ENCODE data around the gene DIP2C. TPM values are rescaled to one million over a fixed set of nuclear protein-coding genes. Genes with fewer than 3 reads are reported as not detected.

DIP2C gene
- total and polyA plus RNA-seq, 2 donors (not counting 1 experiment from before 2014, with no cell fraction given) = 1.3 to 1.9 TPM

GRCh38 chr10:646118-646524 is 43.3 kb downstream of the DIP2C start:
- Mint-ChIP-seq H3K27me3 (peaks cover 6% of the 10 kb centered on the region), H3K4me3 (no peak overlapping the region), H3K4me1 (no peaks in the 10 kb centered on the region), H3K27ac (no peak overlapping the region), H3K9me3 (ENCODE audit: insufficient read depth) (no peaks in the 10 kb centered on the region)
- 85% methylated on average over 14 of the region's 14 CpGs for WGBS (ENCODE audit: insufficient coverage)
- intact Hi-C loops (cut with micrococcal nuclease) = no loop called here
- Histone ChIP-seq H3K9ac (ENCODE audit: low read length) (no peak overlapping the region), H4K20me1 (ENCODE audit: control insufficient read depth, insufficient read depth, low read length, poor library complexity, severe bottlenecking) (no peaks in the 10 kb centered on the region), H3K4me3 (ENCODE audit: control extremely low read depth in 1 of 5, extremely low read depth in 1 of 5, insufficient read depth in 1 of 5, low read depth in 2 of 5, low read length in 4 of 5) (no peak overlapping the region), H3K27ac (ENCODE audit: low read length in 2 of 2) (no peak overlapping the region), H3K27me3 (replicated peaks in 1 of 4; ENCODE audit: control extremely low read depth in 1 of 4, control insufficient read depth in 3 of 4, insufficient read depth in 4 of 4, low read length in 3 of 4) (no peaks in the 10 kb centered on the region), H2AFZ (ENCODE audit: insufficient read depth, low read depth, low read length, poor library complexity, severe bottlenecking) (no peak overlapping the region), H3K9me3 (ENCODE audit: control extremely low read depth in 1 of 3, control insufficient read depth in 2 of 3, insufficient read depth in 1 of 3, low read length in 2 of 3) (peaks cover 0 to 17% (median 4%) of the 10 kb centered on the region in 3 donors), H3K36me3 (replicated peaks in 1 of 2; ENCODE audit: control extremely low read depth in 1 of 2, control insufficient read depth in 1 of 2, extremely low read depth in 1 of 2, insufficient read depth in 2 of 2, low read length in 1 of 2) (no peaks in the 10 kb centered on the region), H3K4me1 (ENCODE audit: control insufficient read depth in 2 of 2, insufficient read depth in 2 of 2, low read length in 2 of 2) (no peaks in the 10 kb centered on the region), H3K79me2 (ENCODE audit: control insufficient read depth, insufficient read depth, low read length) (no peaks in the 10 kb centered on the region), H3K4me2 (replicated peaks; ENCODE audit: low read depth, low read length, poor library complexity, severe bottlenecking) (no peak overlapping the region)
- ATAC-seq (ENCODE audit: low read depth) = no peak
- ChIA-PET CTCF (no interaction called here), POLR2A (no interaction called here)
- TF ChIP-seq EZH2 (IDR thresholded peaks at IDR 0.05; ENCODE audit: borderline replicate concordance, insufficient read depth, low read depth, low read length, poor library complexity, severe bottlenecking) (no peak), CTCF (IDR thresholded peaks at IDR 0.05) (no peak)
- DNase-seq = no peak

GRCh38 chr10:644943-645334 is 44.5 kb downstream of the DIP2C start:
- WGBS (ENCODE audit: insufficient coverage) = 100% methylated on average over 1 of the region's 5 CpGs
- intact Hi-C loops (cut with micrococcal nuclease) = no loop called here
- Histone ChIP-seq H3K4me1 (ENCODE audit: control insufficient read depth in 2 of 2, insufficient read depth in 2 of 2, low read length in 2 of 2) (no peaks in the 10 kb centered on the region), H3K9ac (ENCODE audit: low read length) (no peak overlapping the region), H3K4me2 (replicated peaks; ENCODE audit: low read depth, low read length, poor library complexity, severe bottlenecking) (no peak overlapping the region), H3K36me3 (replicated peaks in 1 of 2; ENCODE audit: control extremely low read depth in 1 of 2, control insufficient read depth in 1 of 2, extremely low read depth in 1 of 2, insufficient read depth in 2 of 2, low read length in 1 of 2) (no peaks in the 10 kb centered on the region), H3K9me3 (ENCODE audit: control extremely low read depth in 1 of 3, control insufficient read depth in 2 of 3, insufficient read depth in 1 of 3, low read length in 2 of 3) (peaks cover 0 to 17% (median 4%) of the 10 kb centered on the region in 3 donors), H3K79me2 (ENCODE audit: control insufficient read depth, insufficient read depth, low read length) (no peaks in the 10 kb centered on the region), H3K27ac (ENCODE audit: low read length in 2 of 2) (no peak overlapping the region), H2AFZ (ENCODE audit: insufficient read depth, low read depth, low read length, poor library complexity, severe bottlenecking) (no peak overlapping the region), H4K20me1 (ENCODE audit: control insufficient read depth, insufficient read depth, low read length, poor library complexity, severe bottlenecking) (no peaks in the 10 kb centered on the region), H3K27me3 (replicated peaks in 1 of 4; ENCODE audit: control extremely low read depth in 1 of 4, control insufficient read depth in 3 of 4, insufficient read depth in 4 of 4, low read length in 3 of 4) (no peaks in the 10 kb centered on the region), H3K4me3 (ENCODE audit: control extremely low read depth in 1 of 5, extremely low read depth in 1 of 5, insufficient read depth in 1 of 5, low read depth in 2 of 5, low read length in 4 of 5) (no peak overlapping the region)
- POLR2A ChIA-PET = no interaction called here
- Mint-ChIP-seq H3K27me3 (peaks cover 3% of the 10 kb centered on the region), H3K4me3 (no peak overlapping the region), H3K9me3 (ENCODE audit: insufficient read depth) (no peaks in the 10 kb centered on the region), H3K4me1 (no peaks in the 10 kb centered on the region), H3K27ac (no peak overlapping the region)
- ATAC-seq (ENCODE audit: low read depth) (no peak), DNase-seq (no peak)
- CTCF ChIA-PET = no interaction called here
- TF ChIP-seq EZH2 (IDR thresholded peaks at IDR 0.05; ENCODE audit: borderline replicate concordance, insufficient read depth, low read depth, low read length, poor library complexity, severe bottlenecking) (no peak), CTCF (IDR thresholded peaks at IDR 0.05) (no peak)
